KG1 (cell line): Measurements from ENCODE around the gene CALD1.

Source experiments
- DNase-seq: peaks from one replicate; lab custom pipeline; 2025; lab: John Stamatoyannopoulos, UW

The CALD1 gene

GRCh38 chr7:134778941-134779740 lies at the start of gene CALD1:
Gene CALD1 (plus strand): TSS chr7:134779634. CDS start chr7:134867734, 88,100 bp downstream.
- DNase-seq, result no peak

GRCh38 chr7:134729895-134730294 lies 49.5 kb upstream of the CALD1 start:
- no peak for DNase-seq

GRCh38 chr7:134730411-134730829 lies 49.0 kb upstream of the CALD1 start:
- no peak for DNase-seq

- DNase-seq, result no peak
Measured at GRCh38 chr7:134731616-134732015, 47.8 kb upstream of the CALD1 start.

- no peak for DNase-seq
Measured at GRCh38 chr7:134732728-134733127, 46.7 kb upstream of the CALD1 start.

- DNase-seq, result no peak
Measured at GRCh38 chr7:134736381-134736780, 43.1 kb upstream of the CALD1 start.

- no peak for DNase-seq
Measured at GRCh38 chr7:134737566-134738345, 41.7 kb upstream of the CALD1 start.

- no peak for DNase-seq
Measured at GRCh38 chr7:134739362-134739761, 40.1 kb upstream of the CALD1 start.

- DNase-seq, result no peak
Measured at GRCh38 chr7:134740376-134740775, 39.1 kb upstream of the CALD1 start.

GRCh38 chr7:134741907-134742635 lies 37.4 kb upstream of the CALD1 start:
- no peak for DNase-seq

GRCh38 chr7:134742688-134743350 lies 36.6 kb upstream of the CALD1 start:
- DNase-seq, result no peak

GRCh38 chr7:134744569-134744968 lies 34.9 kb upstream of the CALD1 start:
- no peak for DNase-seq

- DNase-seq, result no peak
Measured at GRCh38 chr7:134747326-134747725, 32.1 kb upstream of the CALD1 start.

- DNase-seq, result no peak
Measured at GRCh38 chr7:134750083-134751062, 29.1 kb upstream of the CALD1 start.

- DNase-seq, result no peak
Measured at GRCh38 chr7:134752006-134752760, 27.3 kb upstream of the CALD1 start.

GRCh38 chr7:134755422-134756022 lies 23.9 kb upstream of the CALD1 start:
- no peak for DNase-seq

GRCh38 chr7:134757938-134758337 lies 21.5 kb upstream of the CALD1 start:
- DNase-seq, result no peak

GRCh38 chr7:134758981-134759380 lies 20.5 kb upstream of the CALD1 start:
- no peak for DNase-seq

- no peak for DNase-seq
Measured at GRCh38 chr7:134761266-134761665, 18.2 kb upstream of the CALD1 start.

GRCh38 chr7:134763960-134764359 lies 15.5 kb upstream of the CALD1 start:
- DNase-seq, result no peak
